Keratinocyte (primary cell): ENCODE data around the gene RRP36. TPM values are rescaled to one million over a fixed set of nuclear protein-coding genes. Genes with fewer than 3 reads are reported as not detected.

Experiments
- DNase-seq: peaks from one replicate; pipeline ENCODE4 v3.0.0-alpha.2; 2011; ENCODE audit warnings: low read depth, missing footprints, low spot score
- FAIRE-seq: peaks from 2 replicates; lab custom pipeline; 2011; peaks lifted over from hg19 to GRCh38; lab: Jason Lieb, UNC
- H2AFZ ChIP-seq: 2 replicates; pipeline ENCODE4 v1.6.0; 2012; ENCODE audit warnings: low read length, control low read depth, inconsistent platforms; ENCODE audit not compliant: control insufficient read depth
- H3K27ac ChIP-seq: 2 replicates; pipeline ENCODE4 v1.5.1; 2011; ENCODE audit warnings: low read length; ENCODE audit not compliant: control insufficient read depth, insufficient read depth
- H3K27me3 ChIP-seq: 3 replicates; pipeline ENCODE4 v1.6.0; 2011; ENCODE audit warnings: low read length; ENCODE audit not compliant: control insufficient read depth, insufficient read depth; ENCODE audit errors: extremely low read depth
- H3K36me3 ChIP-seq, 2 experiments: 2 replicates in 1 of 2; 3 replicates in 1 of 2; pipeline ENCODE4 v1.5.1; 2011; ENCODE audit warnings: low read length in 2 of 2, mild to moderate bottlenecking in 1 of 2; ENCODE audit not compliant: control insufficient read depth in 2 of 2, insufficient read depth in 2 of 2; ENCODE audit errors: extremely low read depth in 1 of 2
- H3K4me1 ChIP-seq: 3 replicates; pipeline ENCODE4 v1.5.1; 2011; ENCODE audit warnings: low read length; ENCODE audit not compliant: control insufficient read depth, insufficient read depth; ENCODE audit errors: extremely low read depth
- H3K4me2 ChIP-seq: 3 replicates; pipeline ENCODE4 v1.6.0; 2011; ENCODE audit warnings: low read depth, low read length; ENCODE audit not compliant: control insufficient read depth, insufficient read depth; ENCODE audit errors: extremely low read depth
- H3K4me3 ChIP-seq, 3 experiments: fragments of 200-600 bp in 1 of 3; sonication (generic) in 1 of 3; 2 replicates in 2 of 3; 3 replicates in 1 of 3; pipeline ENCODE4 v1.5.1; 2011 to 2016; ENCODE audit warnings: low read length in 3 of 3, mild to moderate bottlenecking in 3 of 3, control low read depth in 2 of 3, inconsistent platforms in 1 of 3, low read depth in 1 of 3, mixed read lengths in 1 of 3, mixed run types in 1 of 3, moderate library complexity in 1 of 3; ENCODE audit not compliant: control insufficient read depth in 2 of 3, insufficient read depth in 2 of 3; ENCODE audit errors: extremely low read depth in 1 of 3
- H3K79me2 ChIP-seq: 2 replicates; pipeline ENCODE4 v1.6.0; 2012; ENCODE audit warnings: low read length; ENCODE audit not compliant: control insufficient read depth, insufficient read depth
- H3K9ac ChIP-seq: 3 replicates; pipeline ENCODE4 v1.6.0; 2011; ENCODE audit warnings: low read length; ENCODE audit not compliant: control insufficient read depth, insufficient read depth; ENCODE audit errors: extremely low read depth
- H3K9me1 ChIP-seq: 3 replicates; pipeline ENCODE4 v1.6.0; 2011; ENCODE audit warnings: low read length; ENCODE audit not compliant: control insufficient read depth, insufficient read depth; ENCODE audit errors: extremely low read depth
- H3K9me3 ChIP-seq: 2 replicates; pipeline ENCODE4 v1.5.1; 2012; ENCODE audit warnings: low read depth, low read length; ENCODE audit not compliant: control insufficient read depth
- H4K20me1 ChIP-seq: 3 replicates; pipeline ENCODE4 v1.6.0; 2011; ENCODE audit warnings: low read length; ENCODE audit not compliant: control insufficient read depth, insufficient read depth; ENCODE audit errors: extremely low read depth
- EZH2 ChIP-seq: IDR thresholded peaks from one replicate; pipeline ENCODE4 v1.6.1; 2012; ENCODE audit warnings: inconsistent platforms, mild to moderate bottlenecking, low read length, moderate library complexity
- dilution Hi-C: fragments of 300-500 bp; cut with MboI; formaldehyde crosslinking; loops from one replicate; pipeline ENCODE4 v1.7.0; 2020; ENCODE audit warnings: low sequenced_read_pairs; ENCODE audit not compliant: extremely low pct_ligation_motif_present
- polyA plus RNA-seq, 5 experiments: library from polyadenylated mRNA; depleted of rRNA in 3 of 5; stranded (reverse) in 3 of 5; stranded (forward) in 1 of 5; unstranded in 1 of 5; fragments of >200 nt; gene quantifications; 1 replicate in 1 of 5; 2 replicates in 3 of 5; 3 replicates in 1 of 5; pipeline versions ENCODE4 v1.2.1 to v1.2.3, GENCODE V29; 2011 to 2012; ENCODE audit warnings: missing spikeins in 2 of 5, low read depth in 1 of 5, low replicate concordance in 1 of 5
- TF ChIP-seq, protein P1 (sequence below), 3 experiments: IDR thresholded peaks in 1 of 3; conservative IDR thresholded peaks in 1 of 3; optimal IDR thresholded peaks in 1 of 3; 2 replicates in 2 of 3; 3 replicates in 1 of 3; pipeline versions ENCODE3 to v1.5.1; 2011; ENCODE audit warnings: low read length in 3 of 3, mild to moderate bottlenecking in 3 of 3, moderate library complexity in 2 of 3, control low read depth in 1 of 3, inconsistent platforms in 1 of 3; ENCODE audit not compliant: insufficient read depth in 2 of 3; ENCODE audit errors: extremely low read depth in 1 of 3

The RRP36 gene
- polyA plus RNA-seq, 1 donor (not counting 4 experiments of a cell fraction or from before 2014, with no cell fraction given) = 67.5 TPM

- peak within 1 kb of the TSS; percentile 86 for H3K27ac ChIP-seq
- H2AFZ ChIP-seq = peak within 1 kb of the TSS; percentile 1
- H3K36me3 ChIP-seq = peaks cover 17 to 28% of the 10 kb centered on the region in 2 experiments
- H3K4me2 ChIP-seq = peak within 1 kb of the TSS; percentile 95
- FAIRE-seq (no peak), DNase-seq (peak; percentile 49)
- no peaks in the 10 kb centered on the region for H3K9me3 ChIP-seq
- H3K27me3 ChIP-seq = no peaks in the 10 kb centered on the region
- peaks cover 21% of the 10 kb centered on the region for H3K79me2 ChIP-seq
- H3K9ac ChIP-seq = peak within 1 kb of the TSS; percentile 94
- H3K9me1 ChIP-seq = no peaks in the 10 kb centered on the region
- no peaks in the 10 kb centered on the region for H4K20me1 ChIP-seq
- peaks cover 23% of the 10 kb centered on the region for H3K4me1 ChIP-seq
- no peak for TF ChIP-seq EZH2
- TF ChIP-seq, protein P1, sequence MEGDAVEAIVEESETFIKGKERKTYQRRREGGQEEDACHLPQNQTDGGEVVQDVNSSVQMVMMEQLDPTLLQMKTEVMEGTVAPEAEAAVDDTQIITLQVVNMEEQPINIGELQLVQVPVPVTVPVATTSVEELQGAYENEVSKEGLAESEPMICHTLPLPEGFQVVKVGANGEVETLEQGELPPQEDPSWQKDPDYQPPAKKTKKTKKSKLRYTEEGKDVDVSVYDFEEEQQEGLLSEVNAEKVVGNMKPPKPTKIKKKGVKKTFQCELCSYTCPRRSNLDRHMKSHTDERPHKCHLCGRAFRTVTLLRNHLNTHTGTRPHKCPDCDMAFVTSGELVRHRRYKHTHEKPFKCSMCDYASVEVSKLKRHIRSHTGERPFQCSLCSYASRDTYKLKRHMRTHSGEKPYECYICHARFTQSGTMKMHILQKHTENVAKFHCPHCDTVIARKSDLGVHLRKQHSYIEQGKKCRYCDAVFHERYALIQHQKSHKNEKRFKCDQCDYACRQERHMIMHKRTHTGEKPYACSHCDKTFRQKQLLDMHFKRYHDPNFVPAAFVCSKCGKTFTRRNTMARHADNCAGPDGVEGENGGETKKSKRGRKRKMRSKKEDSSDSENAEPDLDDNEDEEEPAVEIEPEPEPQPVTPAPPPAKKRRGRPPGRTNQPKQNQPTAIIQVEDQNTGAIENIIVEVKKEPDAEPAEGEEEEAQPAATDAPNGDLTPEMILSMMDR (optimal IDR thresholded peaks at IDR 0.05 in 1 of 3, IDR thresholded peaks at IDR 0.05 in 1 of 3, conservative IDR thresholded peaks at IDR 0.05 in 1 of 3; ENCODE audit: extremely low read depth in 1 of 3, insufficient read depth in 2 of 3, low read length in 3 of 3) = peak in 1 of 3 experiments; percentile 18
- H3K4me3 ChIP-seq = peak within 1 kb of the TSS; percentile 90 to 94 (median 90)
- dilution Hi-C loops = no loop called here
Observed at GRCh38 chr6:43053545-43054205, 32.3 kb downstream of the RRP36 start, which contains the start of gene CUL7. CUL7 (minus strand) TSS chr6:43053851; CDS start chr6:43052788, 1,063 bp downstream.

- no peaks in the 10 kb centered on the region for H3K9me1 ChIP-seq
- peak overlapping the region; percentile 86 for H3K27ac ChIP-seq
- peaks cover 26% of the 10 kb centered on the region for H3K79me2 ChIP-seq
- TF ChIP-seq, protein P1 (optimal IDR thresholded peaks at IDR 0.05 in 1 of 3, IDR thresholded peaks at IDR 0.05 in 1 of 3, conservative IDR thresholded peaks at IDR 0.05 in 1 of 3; ENCODE audit: extremely low read depth in 1 of 3, insufficient read depth in 2 of 3, low read length in 3 of 3) = no peak
- TF ChIP-seq EZH2 = no peak
- H3K4me3 ChIP-seq = peak overlapping the region in 2 of 3 experiments; percentile 90 to 94
- no peaks in the 10 kb centered on the region for H3K9me3 ChIP-seq
- H3K9ac ChIP-seq = peak overlapping the region; percentile 94
- H3K4me1 ChIP-seq = peaks cover 23% of the 10 kb centered on the region
- dilution Hi-C loops = no loop called here
- DNase-seq = no peak
- H3K4me2 ChIP-seq = peak overlapping the region; percentile 95
- no peak for FAIRE-seq
- peaks cover 14 to 22% of the 10 kb centered on the region in 2 experiments for H3K36me3 ChIP-seq
- H4K20me1 ChIP-seq = no peaks in the 10 kb centered on the region
- H2AFZ ChIP-seq = no peak overlapping the region
- H3K27me3 ChIP-seq = no peaks in the 10 kb centered on the region
Observed at GRCh38 chr6:43054206-43054943, 33.0 kb downstream of the RRP36 start.
